GM23338 (cell line): ENCODE data around the gene MEF2A. TPM values are rescaled to one million over a fixed set of nuclear protein-coding genes. Genes with fewer than 3 reads are reported as not detected.

Experiments
- CREB1 ChIP-seq: fragments of 250-450 bp; sonication (Bioruptor Pico); IDR thresholded peaks from 2 replicates; pipeline ENCODE4 v1.5.0; 2020; ENCODE audit warnings: low read depth, mild to moderate bottlenecking, moderate library complexity
- CTCF ChIP-seq, 2 experiments: fragments of 200-600 bp in 1 of 2; sonication (generic) in 1 of 2; conservative IDR thresholded peaks; 2 replicates each; pipeline versions ENCODE4 v1.5.1 to v1.6.1; 2016 to 2017; ENCODE audit warnings: antibody characterized with exemption in 2 of 2, low read depth in 2 of 2, mild to moderate bottlenecking in 2 of 2, moderate library complexity in 1 of 2
- ETS1 ChIP-seq: IDR thresholded peaks from 2 replicates; pipeline ENCODE4 v1.6.1; 2016; ENCODE audit warnings: antibody characterized with exemption
- EZH2 ChIP-seq: fragments of 200-600 bp; sonication (generic); IDR thresholded peaks from one replicate; pipeline ENCODE4 v1.8.0; 2017; ENCODE audit warnings: antibody characterized with exemption, mild to moderate bottlenecking, low read depth; ENCODE audit not compliant: unreplicated experiment
- EZH2phosphoT487 ChIP-seq: fragments of 200-600 bp; sonication (generic); IDR thresholded peaks from one replicate; pipeline ENCODE4 v1.8.1; 2018; ENCODE audit warnings: antibody characterized with exemption; ENCODE audit not compliant: unreplicated experiment
- JUNB ChIP-seq: IDR thresholded peaks from one replicate; pipeline ENCODE4 v1.6.1; 2016; ENCODE audit warnings: antibody characterized with exemption; ENCODE audit not compliant: unreplicated experiment
- NANOG ChIP-seq: IDR thresholded peaks from 2 replicates; pipeline ENCODE4 v1.6.1; 2016; ENCODE audit warnings: antibody characterized with exemption, borderline replicate concordance
- POLR2AphosphoS5 ChIP-seq: IDR thresholded peaks from 2 replicates; pipeline ENCODE4 v1.6.1; 2016; ENCODE audit warnings: antibody characterized with exemption, low read depth
- REST ChIP-seq: IDR thresholded peaks from one replicate; pipeline ENCODE4 v1.6.1; 2018; ENCODE audit warnings: antibody characterized with exemption; ENCODE audit not compliant: unreplicated experiment
- STAT1 ChIP-seq: IDR thresholded peaks from one replicate; pipeline ENCODE4 v1.6.1; 2016; ENCODE audit warnings: antibody characterized with exemption; ENCODE audit not compliant: unreplicated experiment
- ZNF331 ChIP-seq: fragments of 250-450 bp; sonication (Bioruptor Pico); IDR thresholded peaks from 2 replicates; pipeline ENCODE4 v1.5.0; 2020; ENCODE audit warnings: low read depth, mild to moderate bottlenecking, moderate library complexity
- polyA plus RNA-seq: library from polyadenylated mRNA; unstranded; fragments of >200 nt; fragmentation: Nextera tagmentation; extraction: Ambion mirVana; gene quantifications from 2 replicates; pipeline ENCODE4 v1.2.1, GENCODE V29; 2016
- small RNA-seq: library from RNA; depleted of rRNA; stranded (forward); fragments of <200 nt; gene quantifications from one replicate; pipeline ENCODE3, GENCODE V24; 2014; ENCODE audit warnings: low replicate concordance
- total RNA-seq: library from RNA; depleted of rRNA; stranded (reverse); fragments of >200 nt; shearing (Covaris generic); gene quantifications from 2 replicates; pipeline ENCODE4 v1.2.3, GENCODE V29; 2014; rRNA removed

Gene MEF2A
- total and polyA plus RNA-seq, 2 experiments from 2014 or later, result 20.3 to 42.3 TPM

GRCh38 chr15:99764522-99764921 lies 198.7 kb downstream of the MEF2A start (continued):
- TF ChIP-seq ETS1, result no peak
- TF ChIP-seq EZH2, result no peak
- no peak for TF ChIP-seq CTCF (conservative IDR thresholded peaks at IDR 0.05; ENCODE audit: low read depth in 2 of 2)
- no peak for TF ChIP-seq JUNB
- TF ChIP-seq EZH2phosphoT487, result no peak
- TF ChIP-seq ZNF331 (CRISPR knock-in tag), result no peak
- TF ChIP-seq POLR2AphosphoS5, result no peak
- TF ChIP-seq STAT1, result no peak
- TF ChIP-seq CREB1 (CRISPR knock-in tag), result no peak
- no peak for TF ChIP-seq REST
- no peak for TF ChIP-seq NANOG

Small RNAs within 50 kb of the gene (small RNA-seq; reads per million reads assigned to genes)
- not detected for gene RF00019

Other genes starting within 250 kb of the MEF2A start
- 20.9 and 23.8 TPM in 2 replicates for gene LYSMD4, start 167.5 kb downstream of the MEF2A start, total RNA-seq
- gene LYSMD4, start 167.5 kb downstream of the MEF2A start, polyA plus RNA-seq, result 7.5 and 9.8 TPM in 2 replicates